ENCODE data around the gene CCDC47.

The CCDC47 gene

GRCh38 chr17:63704836-63705235 is 68.6 kb downstream of the CCDC47 start:
- H3K4me3 ChIP-seq (replicated peaks in 1 of 2; ENCODE audit: low read depth in 2 of 2, low read length in 2 of 2) = no peak overlapping the region
- TF ChIP-seq CTCF (IDR thresholded peaks at IDR 0.05; ENCODE audit: low read depth, low read length) = no peak
- DNase-seq (ENCODE audit: low read depth in 2 of 2) = no peak

GRCh38 chr17:63704259-63704576 is 69.2 kb downstream of the CCDC47 start:
- no peak overlapping the region for H3K4me3 ChIP-seq (replicated peaks in 1 of 2; ENCODE audit: low read depth in 2 of 2, low read length in 2 of 2)
- DNase-seq (ENCODE audit: low read depth in 2 of 2) = no peak
- no peak for TF ChIP-seq CTCF (IDR thresholded peaks at IDR 0.05; ENCODE audit: low read depth, low read length)

- DNase-seq (ENCODE audit: low read depth in 2 of 2) = no peak
- no peak for TF ChIP-seq CTCF (IDR thresholded peaks at IDR 0.05; ENCODE audit: low read depth, low read length)
- no peak overlapping the region for H3K4me3 ChIP-seq (replicated peaks in 1 of 2; ENCODE audit: low read depth in 2 of 2, low read length in 2 of 2)
Measured at GRCh38 chr17:63703556-63704258, 69.7 kb downstream of the CCDC47 start.

DNA sequence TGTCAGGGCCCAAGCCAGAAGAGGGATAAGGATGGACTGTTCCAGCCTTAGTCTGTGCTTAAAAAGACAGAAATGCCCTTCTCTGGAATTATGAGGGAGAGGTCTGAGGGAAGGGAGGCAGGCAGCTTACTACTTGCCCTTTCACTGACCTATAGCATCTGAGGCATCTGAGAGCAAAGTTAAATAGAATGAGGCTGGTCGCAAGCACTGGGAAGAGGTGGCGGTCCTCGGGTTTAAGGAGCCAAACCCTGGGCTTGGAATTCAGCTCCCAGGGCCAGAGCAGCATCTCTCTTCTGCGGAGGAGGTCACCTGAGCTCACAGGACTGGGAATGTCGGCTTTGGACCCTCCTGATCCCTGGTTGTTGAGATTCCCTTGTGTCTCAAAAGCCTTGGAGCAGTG is 70.4 kb downstream of the CCDC47 start:
- no peak for DNase-seq (ENCODE audit: low read depth in 2 of 2)
- H3K4me3 ChIP-seq (replicated peaks in 1 of 2; ENCODE audit: low read depth in 2 of 2, low read length in 2 of 2) = no peak overlapping the region
- no peak for TF ChIP-seq CTCF (IDR thresholded peaks at IDR 0.05; ENCODE audit: low read depth, low read length)

DNA sequence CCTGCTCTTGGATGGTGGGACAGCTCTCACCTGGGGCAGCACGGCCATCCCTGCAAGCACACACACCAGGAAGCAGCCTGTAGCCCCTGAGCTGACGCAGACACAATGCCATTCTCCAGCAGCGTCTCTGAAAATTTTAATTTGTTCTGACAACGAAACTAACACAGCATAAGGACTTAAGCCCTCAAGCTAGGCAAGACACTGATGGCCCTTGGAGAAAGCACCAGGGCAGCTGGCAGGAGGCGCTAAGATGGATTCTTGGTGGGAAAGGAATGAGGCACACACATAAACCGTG is 70.7 kb downstream of the CCDC47 start:
- no peak for TF ChIP-seq CTCF (IDR thresholded peaks at IDR 0.05; ENCODE audit: low read depth, low read length)
- DNase-seq (ENCODE audit: low read depth in 2 of 2) = no peak
- H3K4me3 ChIP-seq (replicated peaks in 1 of 2; ENCODE audit: low read depth in 2 of 2, low read length in 2 of 2) = no peak overlapping the region

- H3K4me3 ChIP-seq (replicated peaks in 1 of 2; ENCODE audit: low read depth in 2 of 2, low read length in 2 of 2) = no peak overlapping the region
- TF ChIP-seq CTCF (IDR thresholded peaks at IDR 0.05; ENCODE audit: low read depth, low read length) = no peak
- DNase-seq (ENCODE audit: low read depth in 2 of 2) = no peak
Measured at GRCh38 chr17:63701868-63702720, 71.3 kb downstream of the CCDC47 start.

Measured in cardiac fibroblast (primary cell).